GM23338 (cell line): ENCODE measurements around the gene S100A13.

ENCODE experiments used
- CREB1 ChIP-seq: fragments of 250-450 bp; sonication (Bioruptor Pico); IDR thresholded peaks from 2 replicates; pipeline ENCODE4 v1.5.0; 2020; ENCODE audit warnings: low read depth, mild to moderate bottlenecking, moderate library complexity
- EZH2 ChIP-seq: fragments of 200-600 bp; sonication (generic); IDR thresholded peaks from one replicate; pipeline ENCODE4 v1.8.0; 2017; ENCODE audit warnings: antibody characterized with exemption, mild to moderate bottlenecking, low read depth; ENCODE audit not compliant: unreplicated experiment
- EZH2phosphoT487 ChIP-seq: fragments of 200-600 bp; sonication (generic); IDR thresholded peaks from one replicate; pipeline ENCODE4 v1.8.1; 2018; ENCODE audit warnings: antibody characterized with exemption; ENCODE audit not compliant: unreplicated experiment
- JUNB ChIP-seq: IDR thresholded peaks from one replicate; pipeline ENCODE4 v1.6.1; 2016; ENCODE audit warnings: antibody characterized with exemption; ENCODE audit not compliant: unreplicated experiment
- NANOG ChIP-seq: IDR thresholded peaks from 2 replicates; pipeline ENCODE4 v1.6.1; 2016; ENCODE audit warnings: antibody characterized with exemption, borderline replicate concordance
- POLR2AphosphoS5 ChIP-seq: IDR thresholded peaks from 2 replicates; pipeline ENCODE4 v1.6.1; 2016; ENCODE audit warnings: antibody characterized with exemption, low read depth
- STAT1 ChIP-seq: IDR thresholded peaks from one replicate; pipeline ENCODE4 v1.6.1; 2016; ENCODE audit warnings: antibody characterized with exemption; ENCODE audit not compliant: unreplicated experiment
- ZNF114 ChIP-seq: fragments of 250-450 bp; sonication (Bioruptor Pico); IDR thresholded peaks from 2 replicates; pipeline ENCODE4 v1.5.0; 2020; ENCODE audit warnings: mild to moderate bottlenecking, moderate library complexity
- ZNF331 ChIP-seq: fragments of 250-450 bp; sonication (Bioruptor Pico); IDR thresholded peaks from 2 replicates; pipeline ENCODE4 v1.5.0; 2020; ENCODE audit warnings: low read depth, mild to moderate bottlenecking, moderate library complexity
- TF ChIP-seq, protein P1 (sequence below), 2 experiments: fragments of 200-600 bp in 1 of 2; sonication (generic) in 1 of 2; conservative IDR thresholded peaks; 2 replicates each; pipeline versions ENCODE4 v1.5.1 to v1.6.1; 2016 to 2017; ENCODE audit warnings: antibody characterized with exemption in 2 of 2, low read depth in 2 of 2, mild to moderate bottlenecking in 2 of 2, moderate library complexity in 1 of 2
- TF ChIP-seq, protein P2 (sequence below): IDR thresholded peaks from one replicate; pipeline ENCODE4 v1.6.1; 2018; ENCODE audit warnings: antibody characterized with exemption; ENCODE audit not compliant: unreplicated experiment

DNA sequence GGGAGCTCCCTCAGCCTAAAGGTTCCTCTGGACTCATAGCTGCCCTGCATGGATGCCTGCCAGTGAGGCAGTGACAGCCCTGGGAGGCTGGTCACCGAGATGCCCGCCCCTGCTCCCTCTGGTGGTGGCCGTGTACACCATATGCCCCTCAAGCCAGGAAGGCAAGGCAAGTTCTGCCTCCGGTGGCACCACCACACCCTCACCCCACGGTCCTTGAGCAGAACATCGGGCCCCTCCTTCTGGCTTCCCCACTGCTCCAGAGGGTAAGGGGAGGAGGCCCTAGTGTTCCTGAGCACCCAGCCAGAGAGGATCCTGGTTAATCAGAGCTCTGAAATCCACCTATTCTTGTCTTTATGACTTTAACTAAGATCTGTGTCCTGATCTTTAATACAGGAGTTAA, 9.6 kb downstream of the S100A13 start:
- TF ChIP-seq, protein P1, sequence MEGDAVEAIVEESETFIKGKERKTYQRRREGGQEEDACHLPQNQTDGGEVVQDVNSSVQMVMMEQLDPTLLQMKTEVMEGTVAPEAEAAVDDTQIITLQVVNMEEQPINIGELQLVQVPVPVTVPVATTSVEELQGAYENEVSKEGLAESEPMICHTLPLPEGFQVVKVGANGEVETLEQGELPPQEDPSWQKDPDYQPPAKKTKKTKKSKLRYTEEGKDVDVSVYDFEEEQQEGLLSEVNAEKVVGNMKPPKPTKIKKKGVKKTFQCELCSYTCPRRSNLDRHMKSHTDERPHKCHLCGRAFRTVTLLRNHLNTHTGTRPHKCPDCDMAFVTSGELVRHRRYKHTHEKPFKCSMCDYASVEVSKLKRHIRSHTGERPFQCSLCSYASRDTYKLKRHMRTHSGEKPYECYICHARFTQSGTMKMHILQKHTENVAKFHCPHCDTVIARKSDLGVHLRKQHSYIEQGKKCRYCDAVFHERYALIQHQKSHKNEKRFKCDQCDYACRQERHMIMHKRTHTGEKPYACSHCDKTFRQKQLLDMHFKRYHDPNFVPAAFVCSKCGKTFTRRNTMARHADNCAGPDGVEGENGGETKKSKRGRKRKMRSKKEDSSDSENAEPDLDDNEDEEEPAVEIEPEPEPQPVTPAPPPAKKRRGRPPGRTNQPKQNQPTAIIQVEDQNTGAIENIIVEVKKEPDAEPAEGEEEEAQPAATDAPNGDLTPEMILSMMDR (conservative IDR thresholded peaks at IDR 0.05; ENCODE audit: low read depth in 2 of 2) = peak; percentile 41 to 76; a peak in 3 of 4 replicates
- TF ChIP-seq POLR2AphosphoS5 = no peak
- TF ChIP-seq EZH2 = no peak
- TF ChIP-seq, protein P2, sequence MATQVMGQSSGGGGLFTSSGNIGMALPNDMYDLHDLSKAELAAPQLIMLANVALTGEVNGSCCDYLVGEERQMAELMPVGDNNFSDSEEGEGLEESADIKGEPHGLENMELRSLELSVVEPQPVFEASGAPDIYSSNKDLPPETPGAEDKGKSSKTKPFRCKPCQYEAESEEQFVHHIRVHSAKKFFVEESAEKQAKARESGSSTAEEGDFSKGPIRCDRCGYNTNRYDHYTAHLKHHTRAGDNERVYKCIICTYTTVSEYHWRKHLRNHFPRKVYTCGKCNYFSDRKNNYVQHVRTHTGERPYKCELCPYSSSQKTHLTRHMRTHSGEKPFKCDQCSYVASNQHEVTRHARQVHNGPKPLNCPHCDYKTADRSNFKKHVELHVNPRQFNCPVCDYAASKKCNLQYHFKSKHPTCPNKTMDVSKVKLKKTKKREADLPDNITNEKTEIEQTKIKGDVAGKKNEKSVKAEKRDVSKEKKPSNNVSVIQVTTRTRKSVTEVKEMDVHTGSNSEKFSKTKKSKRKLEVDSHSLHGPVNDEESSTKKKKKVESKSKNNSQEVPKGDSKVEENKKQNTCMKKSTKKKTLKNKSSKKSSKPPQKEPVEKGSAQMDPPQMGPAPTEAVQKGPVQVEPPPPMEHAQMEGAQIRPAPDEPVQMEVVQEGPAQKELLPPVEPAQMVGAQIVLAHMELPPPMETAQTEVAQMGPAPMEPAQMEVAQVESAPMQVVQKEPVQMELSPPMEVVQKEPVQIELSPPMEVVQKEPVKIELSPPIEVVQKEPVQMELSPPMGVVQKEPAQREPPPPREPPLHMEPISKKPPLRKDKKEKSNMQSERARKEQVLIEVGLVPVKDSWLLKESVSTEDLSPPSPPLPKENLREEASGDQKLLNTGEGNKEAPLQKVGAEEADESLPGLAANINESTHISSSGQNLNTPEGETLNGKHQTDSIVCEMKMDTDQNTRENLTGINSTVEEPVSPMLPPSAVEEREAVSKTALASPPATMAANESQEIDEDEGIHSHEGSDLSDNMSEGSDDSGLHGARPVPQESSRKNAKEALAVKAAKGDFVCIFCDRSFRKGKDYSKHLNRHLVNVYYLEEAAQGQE = no peak
- no peak for TF ChIP-seq STAT1
- TF ChIP-seq EZH2phosphoT487 = no peak
- TF ChIP-seq JUNB = no peak
- TF ChIP-seq CREB1 (CRISPR knock-in tag) = no peak
- TF ChIP-seq ZNF331 (CRISPR knock-in tag) = no peak
- no peak for TF ChIP-seq NANOG
- no peak for TF ChIP-seq ZNF114 (CRISPR knock-in tag)
